Measurements from ENCODE around the gene SIK1.
"Not testable (repeated sequence)": the region's sequence is repeated elsewhere in the genome, so short reads cannot be mapped to it uniquely, and the experiment has no call there.

GRCh38 chr21:43433340-43434136, 6.6 kb upstream of the SIK1 start:
- TF ChIP-seq POLR2AphosphoS5 (IDR thresholded peaks at IDR 0.05; ENCODE audit: low read depth, low read length); SIN3A (IDR thresholded peaks at IDR 0.05; ENCODE audit: borderline replicate concordance, insufficient read depth, low read depth, low read length); TCF7L2 (IDR thresholded peaks at IDR 0.05; ENCODE audit: low read depth, low read length): not testable (repeated sequence)
- TF ChIP-seq, protein P1, sequence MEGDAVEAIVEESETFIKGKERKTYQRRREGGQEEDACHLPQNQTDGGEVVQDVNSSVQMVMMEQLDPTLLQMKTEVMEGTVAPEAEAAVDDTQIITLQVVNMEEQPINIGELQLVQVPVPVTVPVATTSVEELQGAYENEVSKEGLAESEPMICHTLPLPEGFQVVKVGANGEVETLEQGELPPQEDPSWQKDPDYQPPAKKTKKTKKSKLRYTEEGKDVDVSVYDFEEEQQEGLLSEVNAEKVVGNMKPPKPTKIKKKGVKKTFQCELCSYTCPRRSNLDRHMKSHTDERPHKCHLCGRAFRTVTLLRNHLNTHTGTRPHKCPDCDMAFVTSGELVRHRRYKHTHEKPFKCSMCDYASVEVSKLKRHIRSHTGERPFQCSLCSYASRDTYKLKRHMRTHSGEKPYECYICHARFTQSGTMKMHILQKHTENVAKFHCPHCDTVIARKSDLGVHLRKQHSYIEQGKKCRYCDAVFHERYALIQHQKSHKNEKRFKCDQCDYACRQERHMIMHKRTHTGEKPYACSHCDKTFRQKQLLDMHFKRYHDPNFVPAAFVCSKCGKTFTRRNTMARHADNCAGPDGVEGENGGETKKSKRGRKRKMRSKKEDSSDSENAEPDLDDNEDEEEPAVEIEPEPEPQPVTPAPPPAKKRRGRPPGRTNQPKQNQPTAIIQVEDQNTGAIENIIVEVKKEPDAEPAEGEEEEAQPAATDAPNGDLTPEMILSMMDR (IDR thresholded peaks at IDR 0.05), result not testable (repeated sequence)
- TF ChIP-seq, protein P2, sequence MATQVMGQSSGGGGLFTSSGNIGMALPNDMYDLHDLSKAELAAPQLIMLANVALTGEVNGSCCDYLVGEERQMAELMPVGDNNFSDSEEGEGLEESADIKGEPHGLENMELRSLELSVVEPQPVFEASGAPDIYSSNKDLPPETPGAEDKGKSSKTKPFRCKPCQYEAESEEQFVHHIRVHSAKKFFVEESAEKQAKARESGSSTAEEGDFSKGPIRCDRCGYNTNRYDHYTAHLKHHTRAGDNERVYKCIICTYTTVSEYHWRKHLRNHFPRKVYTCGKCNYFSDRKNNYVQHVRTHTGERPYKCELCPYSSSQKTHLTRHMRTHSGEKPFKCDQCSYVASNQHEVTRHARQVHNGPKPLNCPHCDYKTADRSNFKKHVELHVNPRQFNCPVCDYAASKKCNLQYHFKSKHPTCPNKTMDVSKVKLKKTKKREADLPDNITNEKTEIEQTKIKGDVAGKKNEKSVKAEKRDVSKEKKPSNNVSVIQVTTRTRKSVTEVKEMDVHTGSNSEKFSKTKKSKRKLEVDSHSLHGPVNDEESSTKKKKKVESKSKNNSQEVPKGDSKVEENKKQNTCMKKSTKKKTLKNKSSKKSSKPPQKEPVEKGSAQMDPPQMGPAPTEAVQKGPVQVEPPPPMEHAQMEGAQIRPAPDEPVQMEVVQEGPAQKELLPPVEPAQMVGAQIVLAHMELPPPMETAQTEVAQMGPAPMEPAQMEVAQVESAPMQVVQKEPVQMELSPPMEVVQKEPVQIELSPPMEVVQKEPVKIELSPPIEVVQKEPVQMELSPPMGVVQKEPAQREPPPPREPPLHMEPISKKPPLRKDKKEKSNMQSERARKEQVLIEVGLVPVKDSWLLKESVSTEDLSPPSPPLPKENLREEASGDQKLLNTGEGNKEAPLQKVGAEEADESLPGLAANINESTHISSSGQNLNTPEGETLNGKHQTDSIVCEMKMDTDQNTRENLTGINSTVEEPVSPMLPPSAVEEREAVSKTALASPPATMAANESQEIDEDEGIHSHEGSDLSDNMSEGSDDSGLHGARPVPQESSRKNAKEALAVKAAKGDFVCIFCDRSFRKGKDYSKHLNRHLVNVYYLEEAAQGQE (IDR thresholded peaks at IDR 0.05; ENCODE audit: insufficient read depth in 1 of 2, low read depth in 2 of 2, low read length in 1 of 2), result not testable (repeated sequence)
